HUES6 (cell line): ENCODE data around the gene STK32B.

ENCODE experiments used
- H3K27ac ChIP-seq: 2 replicates; pipeline ENCODE4 v1.7.0; 2013; ENCODE audit warnings: low read depth, mild to moderate bottlenecking, low read length, inconsistent platforms
- H3K27me3 ChIP-seq: 2 replicates; pipeline ENCODE4 v1.6.1; 2013; ENCODE audit warnings: low read length; ENCODE audit not compliant: control insufficient read depth, insufficient read depth
- H3K36me3 ChIP-seq: 2 replicates; pipeline ENCODE4 v1.6.1; 2013; ENCODE audit warnings: low read length; ENCODE audit not compliant: control insufficient read depth, insufficient read depth
- H3K4me1 ChIP-seq: 2 replicates; pipeline ENCODE4 v1.6.1; 2013; ENCODE audit warnings: low read length; ENCODE audit not compliant: control insufficient read depth, insufficient read depth
- H3K4me3 ChIP-seq: 2 replicates; pipeline ENCODE4 v1.5.1; 2013; ENCODE audit warnings: low read depth, low read length
- H3K9ac ChIP-seq: one replicate; pipeline ENCODE4 v1.6.1; 2013; ENCODE audit warnings: mild to moderate bottlenecking, low read length
- H3K9me3 ChIP-seq: 2 replicates; pipeline ENCODE4 v1.6.1; 2013; ENCODE audit warnings: low read depth, low read length; ENCODE audit not compliant: control insufficient read depth, insufficient read depth

STK32B gene

GRCh38 chr4:5120468-5120867 is 69.2 kb downstream of the STK32B start:
- Histone ChIP-seq H3K4me1 (no peaks in the 10 kb centered on the region), H3K27me3 (no peaks in the 10 kb centered on the region; the same call in 1 of the 2 replicates), H3K27ac (no peak overlapping the region), H3K4me3 (no peak overlapping the region), H3K36me3 (no peaks in the 10 kb centered on the region), H3K9ac (no peak overlapping the region), H3K9me3 (no peaks in the 10 kb centered on the region)

GRCh38 chr4:5122114-5122513 is 70.8 kb downstream of the STK32B start:
- Histone ChIP-seq H3K36me3 (no peaks in the 10 kb centered on the region), H3K27me3 (no peaks in the 10 kb centered on the region; the same call in 1 of the 2 replicates), H3K9ac (no peak overlapping the region), H3K9me3 (no peaks in the 10 kb centered on the region), H3K4me1 (no peaks in the 10 kb centered on the region), H3K27ac (no peak overlapping the region), H3K4me3 (no peak overlapping the region)

DNA sequence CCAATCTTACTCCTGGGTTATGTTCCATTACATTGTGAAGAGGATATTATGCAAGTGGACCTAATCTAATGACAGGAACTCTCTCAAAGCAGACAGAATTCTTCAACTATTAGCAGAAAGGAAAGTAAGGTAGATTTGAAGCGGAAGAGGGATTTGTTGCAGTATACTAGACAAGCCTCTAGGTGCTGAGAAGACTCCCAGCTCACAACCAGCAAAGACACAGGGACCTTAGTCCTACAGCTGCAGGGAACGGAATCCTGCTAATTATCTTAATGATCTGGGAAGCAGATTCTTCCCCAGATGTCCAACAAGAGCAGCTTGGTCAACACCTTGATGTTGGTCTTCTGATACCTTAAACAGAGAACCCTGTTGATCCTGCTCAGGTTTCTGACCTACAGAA is 73.6 kb downstream of the STK32B start:
- H3K9me3 ChIP-seq = no peaks in the 10 kb centered on the region
- H3K9ac ChIP-seq = no peak overlapping the region
- no peaks in the 10 kb centered on the region; the same call in 1 of the 2 replicates for H3K27me3 ChIP-seq
- no peak overlapping the region for H3K27ac ChIP-seq
- H3K4me3 ChIP-seq = no peak overlapping the region
- no peaks in the 10 kb centered on the region for H3K4me1 ChIP-seq
- H3K36me3 ChIP-seq = no peaks in the 10 kb centered on the region

DNA sequence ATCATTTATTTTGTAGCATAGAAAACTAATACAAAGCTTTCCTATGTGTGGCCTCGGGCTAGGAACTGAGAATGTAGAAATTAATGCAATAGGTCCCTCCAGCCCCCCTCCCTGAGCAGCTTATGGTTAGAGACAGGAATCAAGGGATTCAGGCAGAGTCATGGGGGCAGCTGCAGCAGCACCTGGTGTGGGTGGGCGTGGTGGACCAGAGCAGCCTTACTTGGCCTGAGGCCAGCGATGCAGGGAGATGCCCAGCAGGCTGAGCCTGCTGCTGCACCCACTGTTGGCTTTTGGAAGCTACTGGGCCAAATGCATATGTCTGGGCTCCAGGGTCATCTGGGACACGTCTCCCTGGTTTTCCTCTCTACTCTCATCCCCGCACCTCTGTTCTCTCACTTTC is 74.0 kb downstream of the STK32B start:
- Histone ChIP-seq H3K9me3 (no peaks in the 10 kb centered on the region), H3K27ac (no peak overlapping the region), H3K4me3 (no peak overlapping the region), H3K9ac (no peak overlapping the region), H3K4me1 (no peaks in the 10 kb centered on the region), H3K36me3 (no peaks in the 10 kb centered on the region), H3K27me3 (no peaks in the 10 kb centered on the region; the same call in 1 of the 2 replicates)

- H3K9me3 ChIP-seq = no peaks in the 10 kb centered on the region
- no peaks in the 10 kb centered on the region for H3K4me1 ChIP-seq
- H3K4me3 ChIP-seq = no peak overlapping the region
- H3K9ac ChIP-seq = no peak overlapping the region
- H3K27ac ChIP-seq = no peak overlapping the region
- no peaks in the 10 kb centered on the region; the same call in 1 of the 2 replicates for H3K27me3 ChIP-seq
- H3K36me3 ChIP-seq = no peaks in the 10 kb centered on the region
Measured at GRCh38 chr4:5126231-5126630, 75.0 kb downstream of the STK32B start.

GRCh38 chr4:5126857-5127256 is 75.6 kb downstream of the STK32B start:
- H3K9me3 ChIP-seq = peaks cover 5% of the 10 kb centered on the region; the same call in 1 of the 2 replicates
- no peak overlapping the region for H3K4me3 ChIP-seq

GRCh38 chr4:5127556-5127955 is 76.3 kb downstream of the STK32B start:
- no peaks in the 10 kb centered on the region for H3K4me1 ChIP-seq
- H3K9ac ChIP-seq = no peak overlapping the region
- H3K36me3 ChIP-seq = no peaks in the 10 kb centered on the region
- H3K27ac ChIP-seq = no peak overlapping the region
- H3K27me3 ChIP-seq = no peaks in the 10 kb centered on the region; the same call in 1 of the 2 replicates
- H3K9me3 ChIP-seq = peaks cover 6% of the 10 kb centered on the region; the same call in 1 of the 2 replicates
- no peak overlapping the region for H3K4me3 ChIP-seq

More at GRCh38 chr4:5126857-5127256, 75.6 kb downstream of the STK32B start:
- Histone ChIP-seq H3K27ac (no peak overlapping the region), H3K9ac (no peak overlapping the region), H3K4me1 (no peaks in the 10 kb centered on the region), H3K36me3 (no peaks in the 10 kb centered on the region), H3K27me3 (no peaks in the 10 kb centered on the region; the same call in 1 of the 2 replicates)

- Histone ChIP-seq H3K36me3 (no peaks in the 10 kb centered on the region), H3K27ac (no peak overlapping the region), H3K4me3 (no peak overlapping the region), H3K9ac (no peak overlapping the region), H3K27me3 (no peaks in the 10 kb centered on the region), H3K4me1 (peaks cover 7% of the 10 kb centered on the region), H3K9me3 (peaks cover 6% of the 10 kb centered on the region; the same call in 1 of the 2 replicates)
Measured at GRCh38 chr4:5128569-5128968, 77.3 kb downstream of the STK32B start.

DNA sequence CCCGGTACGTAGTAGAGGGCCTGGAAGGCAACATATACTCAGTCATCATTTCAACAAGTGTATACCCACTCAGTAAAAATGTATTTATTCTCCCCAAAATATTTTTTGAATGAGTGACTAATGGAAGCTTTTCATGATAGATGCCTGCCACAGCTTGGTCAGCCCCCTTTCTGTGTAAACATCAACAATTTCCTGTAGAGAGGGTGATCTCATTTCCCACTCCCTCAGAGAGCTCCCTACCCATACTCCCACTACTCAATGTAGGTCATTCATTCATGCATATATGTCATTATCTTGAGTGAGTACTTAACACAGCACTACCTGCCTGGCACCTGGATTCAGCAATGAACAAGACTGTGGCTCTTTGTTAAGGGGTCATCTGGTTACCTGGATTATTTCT is 81.9 kb downstream of the STK32B start:
- Histone ChIP-seq H3K9ac (no peak overlapping the region), H3K4me3 (no peak overlapping the region), H3K9me3 (peaks cover 6% of the 10 kb centered on the region; the same call in 1 of the 2 replicates), H3K4me1 (peaks cover 19% of the 10 kb centered on the region), H3K27ac (no peak overlapping the region), H3K27me3 (no peaks in the 10 kb centered on the region), H3K36me3 (no peaks in the 10 kb centered on the region)

DNA sequence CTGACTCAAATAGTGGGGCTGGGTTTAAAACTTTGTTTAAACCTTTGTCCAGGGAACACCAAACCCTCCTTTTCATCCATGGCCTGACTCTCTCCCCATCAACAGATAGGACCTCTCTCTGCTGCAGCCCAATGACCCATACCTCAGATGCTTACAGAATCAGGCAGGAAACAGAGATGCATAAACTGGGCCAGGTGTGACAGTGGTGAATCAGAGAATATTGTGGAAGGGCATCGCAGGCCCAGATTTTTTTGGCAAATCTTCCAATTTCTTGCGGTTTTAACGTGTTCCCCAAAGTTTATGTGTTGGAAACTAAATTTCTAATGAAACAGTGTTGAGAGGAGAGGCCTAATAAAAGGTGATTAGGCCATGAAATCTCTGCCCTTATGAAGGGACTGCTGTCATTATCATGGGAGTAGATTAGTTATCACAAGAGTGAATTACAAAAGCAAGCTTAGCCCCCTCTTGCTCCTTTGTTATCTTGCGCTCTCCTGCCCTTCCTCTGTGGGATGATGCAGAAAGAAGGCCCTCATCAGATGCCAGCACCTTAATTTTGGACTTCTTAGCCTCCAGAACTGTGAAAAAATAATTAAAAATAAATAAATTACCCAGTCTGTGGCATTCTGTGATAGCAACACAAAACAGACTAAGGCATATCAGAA is 82.8 kb downstream of the STK32B start:
- H3K27ac ChIP-seq = no peak overlapping the region
- peaks cover 19% of the 10 kb centered on the region for H3K4me1 ChIP-seq
- no peak overlapping the region for H3K9ac ChIP-seq
- H3K27me3 ChIP-seq = no peaks in the 10 kb centered on the region
- peaks cover 6% of the 10 kb centered on the region; the same call in 1 of the 2 replicates for H3K9me3 ChIP-seq
- no peaks in the 10 kb centered on the region for H3K36me3 ChIP-seq
- no peak overlapping the region for H3K4me3 ChIP-seq

DNA sequence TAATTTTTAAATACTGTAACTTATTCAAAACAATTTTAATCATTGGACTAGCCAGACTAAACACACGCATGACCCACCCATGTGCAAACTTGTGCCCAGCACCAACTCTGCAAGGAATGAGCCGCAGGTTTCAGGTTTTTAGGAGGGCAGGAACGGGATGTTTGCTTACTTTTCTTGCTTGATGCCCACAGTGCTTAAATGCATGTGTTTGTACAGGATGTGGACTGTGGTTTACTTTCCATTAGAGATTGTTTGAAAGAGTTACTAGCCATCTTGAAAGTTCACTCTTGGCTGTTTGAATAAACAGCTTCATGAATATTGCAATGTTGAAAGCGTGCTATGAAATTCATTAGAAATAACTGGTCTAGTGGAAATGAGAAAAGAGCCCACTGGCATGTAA is 83.3 kb downstream of the STK32B start:
- H3K4me1 ChIP-seq = peaks cover 19% of the 10 kb centered on the region
- H3K36me3 ChIP-seq = no peaks in the 10 kb centered on the region
- H3K9me3 ChIP-seq = peaks cover 6% of the 10 kb centered on the region; the same call in 1 of the 2 replicates
- H3K9ac ChIP-seq = no peak overlapping the region
- no peaks in the 10 kb centered on the region for H3K27me3 ChIP-seq
- no peak overlapping the region for H3K27ac ChIP-seq
- no peak overlapping the region for H3K4me3 ChIP-seq
